GM12865 (cell line): ENCODE measurements around the gene TMED3.

Source experiments
- DNase-seq: peaks from one replicate; pipeline ENCODE4 v3.0.0; 2010; ENCODE audit warnings: low read depth
- H3K4me3 ChIP-seq: 2 replicates; pipeline ENCODE4 v1.5.1; 2011; ENCODE audit warnings: mild to moderate bottlenecking, low read depth, low read length, control low read depth
- TF ChIP-seq, protein P1 (sequence below): IDR thresholded peaks from 2 replicates; pipeline ENCODE4 v1.5.1; 2011; ENCODE audit warnings: low read length, control low read depth, low read depth, inconsistent platforms; ENCODE audit not compliant: insufficient read depth; ENCODE audit errors: missing control alignments

TMED3 gene

DNA sequence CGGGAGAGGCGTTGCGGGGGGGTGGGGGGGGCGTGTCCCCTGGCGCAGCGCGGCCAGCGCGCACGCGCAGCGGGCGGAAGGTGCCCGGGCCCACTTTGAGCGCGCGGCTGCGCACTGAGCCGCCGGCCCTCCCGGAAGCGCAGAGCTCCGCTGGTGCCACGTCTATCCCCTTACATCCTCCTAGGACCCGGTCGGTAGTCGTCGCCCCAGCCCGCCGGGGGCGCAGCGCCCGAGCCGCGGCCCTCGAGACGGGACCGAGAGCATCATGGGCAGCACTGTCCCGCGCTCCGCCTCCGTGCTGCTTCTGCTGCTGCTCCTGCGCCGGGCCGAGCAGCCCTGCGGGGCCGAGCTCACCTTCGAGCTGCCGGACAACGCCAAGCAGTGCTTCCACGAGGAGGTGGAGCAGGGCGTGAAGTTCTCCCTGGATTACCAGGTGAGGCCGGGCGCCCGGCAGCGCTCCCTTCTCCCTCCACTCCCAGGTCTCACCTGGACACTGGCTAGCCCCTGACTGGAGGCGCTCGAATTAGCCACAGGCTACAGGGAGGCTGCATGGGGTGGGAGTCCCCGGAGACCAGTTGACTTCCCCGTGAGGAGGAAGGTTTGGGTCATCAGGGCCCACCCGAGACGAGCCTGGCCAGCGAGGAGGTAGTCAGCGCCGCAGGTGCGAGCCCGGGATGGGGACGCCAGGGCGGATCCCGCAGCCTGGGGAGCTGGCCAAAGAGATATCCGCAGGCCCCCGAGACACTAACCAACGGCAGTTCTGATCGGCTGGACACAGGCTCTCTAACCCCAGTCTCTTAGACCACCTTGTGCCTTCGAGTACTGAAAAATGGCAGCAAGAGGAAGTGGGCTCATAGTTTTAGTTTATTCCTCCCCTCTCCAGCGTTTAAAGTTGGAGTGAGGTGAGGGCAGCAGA is at the start of gene TMED3:
Gene TMED3 (plus strand): TSS at position 128 of the 916 bp plus-strand sequence. CDS start 138 bp downstream, at position 266.
- peak within 1 kb of the TSS; percentile 76 for H3K4me3 ChIP-seq
- TF ChIP-seq, protein P1, sequence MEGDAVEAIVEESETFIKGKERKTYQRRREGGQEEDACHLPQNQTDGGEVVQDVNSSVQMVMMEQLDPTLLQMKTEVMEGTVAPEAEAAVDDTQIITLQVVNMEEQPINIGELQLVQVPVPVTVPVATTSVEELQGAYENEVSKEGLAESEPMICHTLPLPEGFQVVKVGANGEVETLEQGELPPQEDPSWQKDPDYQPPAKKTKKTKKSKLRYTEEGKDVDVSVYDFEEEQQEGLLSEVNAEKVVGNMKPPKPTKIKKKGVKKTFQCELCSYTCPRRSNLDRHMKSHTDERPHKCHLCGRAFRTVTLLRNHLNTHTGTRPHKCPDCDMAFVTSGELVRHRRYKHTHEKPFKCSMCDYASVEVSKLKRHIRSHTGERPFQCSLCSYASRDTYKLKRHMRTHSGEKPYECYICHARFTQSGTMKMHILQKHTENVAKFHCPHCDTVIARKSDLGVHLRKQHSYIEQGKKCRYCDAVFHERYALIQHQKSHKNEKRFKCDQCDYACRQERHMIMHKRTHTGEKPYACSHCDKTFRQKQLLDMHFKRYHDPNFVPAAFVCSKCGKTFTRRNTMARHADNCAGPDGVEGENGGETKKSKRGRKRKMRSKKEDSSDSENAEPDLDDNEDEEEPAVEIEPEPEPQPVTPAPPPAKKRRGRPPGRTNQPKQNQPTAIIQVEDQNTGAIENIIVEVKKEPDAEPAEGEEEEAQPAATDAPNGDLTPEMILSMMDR: peak; percentile 35
- peak; percentile 95 for DNase-seq

DNA sequence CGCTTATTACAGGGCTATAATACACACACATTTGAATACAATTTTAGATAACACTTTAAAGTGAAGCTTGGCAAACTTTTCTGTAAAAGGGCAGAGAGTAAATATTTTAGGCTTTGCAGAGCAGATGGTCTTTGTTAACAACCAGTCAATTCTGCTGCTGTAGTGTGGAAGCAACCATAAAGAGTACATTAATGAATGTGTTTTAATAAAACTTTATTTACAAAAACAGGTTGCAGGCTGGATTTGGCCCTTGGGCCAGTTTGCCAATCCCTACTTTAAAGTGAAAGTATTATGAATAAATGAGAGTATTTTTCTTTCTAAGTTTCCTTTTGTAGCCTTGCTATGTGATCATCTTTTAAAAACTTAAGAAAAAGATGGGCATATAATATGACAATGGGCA is 49.1 kb upstream of the TMED3 start:
- no peak overlapping the region for H3K4me3 ChIP-seq
- TF ChIP-seq, protein P1: no peak
- DNase-seq: no peak

DNA sequence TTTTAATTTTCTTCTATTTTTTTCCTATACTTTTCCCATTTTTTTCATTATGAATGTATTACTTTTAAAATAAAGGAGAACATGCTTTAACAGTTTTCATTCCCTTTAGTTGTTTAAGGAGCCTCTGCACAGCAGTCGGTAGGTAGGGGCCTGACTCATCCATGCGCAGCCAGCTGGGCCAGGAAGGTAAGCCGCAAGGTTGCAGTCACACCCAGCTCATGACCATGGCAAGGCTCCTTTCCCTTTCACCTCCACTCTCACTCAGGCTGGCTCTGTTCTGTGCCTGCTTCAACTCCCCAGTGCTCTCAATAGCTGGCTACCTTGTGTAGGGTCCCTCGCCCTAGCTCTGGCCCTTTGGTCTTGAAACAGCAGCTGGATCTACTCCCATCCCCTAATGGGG is 45.7 kb upstream of the TMED3 start:
- TF ChIP-seq, protein P1: no peak
- no peak for DNase-seq
- no peak overlapping the region for H3K4me3 ChIP-seq

DNA sequence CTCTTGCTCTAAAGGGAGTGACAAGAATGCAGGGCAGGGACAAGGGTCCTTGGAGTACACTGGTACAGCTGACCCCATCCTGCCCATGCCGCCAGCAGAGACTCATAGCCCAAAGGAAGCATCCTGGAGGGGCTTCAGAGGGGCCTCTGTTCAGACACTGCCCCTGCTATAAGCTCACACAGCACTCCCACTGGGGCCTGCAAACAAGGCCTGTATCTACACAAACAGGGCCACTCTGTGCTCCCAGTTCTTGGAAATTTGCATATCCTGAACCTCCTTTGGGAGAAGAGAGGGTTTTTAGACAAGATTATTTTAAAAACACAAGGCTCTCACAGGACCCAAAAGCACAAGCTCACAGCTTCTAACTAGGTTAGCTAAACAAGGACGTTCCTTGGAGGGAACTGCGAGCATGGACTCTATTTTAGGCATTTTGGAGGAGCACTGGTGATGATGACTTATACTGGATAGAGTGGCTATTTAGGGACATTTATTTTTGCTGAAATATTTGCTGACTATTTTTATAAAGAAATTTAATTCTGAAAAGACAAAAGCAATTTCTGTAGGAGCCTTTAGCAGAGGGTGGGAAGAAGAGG is 44.8 kb upstream of the TMED3 start:
- TF ChIP-seq, protein P1: no peak
- no peak for DNase-seq
- H3K4me3 ChIP-seq: no peak overlapping the region

DNA sequence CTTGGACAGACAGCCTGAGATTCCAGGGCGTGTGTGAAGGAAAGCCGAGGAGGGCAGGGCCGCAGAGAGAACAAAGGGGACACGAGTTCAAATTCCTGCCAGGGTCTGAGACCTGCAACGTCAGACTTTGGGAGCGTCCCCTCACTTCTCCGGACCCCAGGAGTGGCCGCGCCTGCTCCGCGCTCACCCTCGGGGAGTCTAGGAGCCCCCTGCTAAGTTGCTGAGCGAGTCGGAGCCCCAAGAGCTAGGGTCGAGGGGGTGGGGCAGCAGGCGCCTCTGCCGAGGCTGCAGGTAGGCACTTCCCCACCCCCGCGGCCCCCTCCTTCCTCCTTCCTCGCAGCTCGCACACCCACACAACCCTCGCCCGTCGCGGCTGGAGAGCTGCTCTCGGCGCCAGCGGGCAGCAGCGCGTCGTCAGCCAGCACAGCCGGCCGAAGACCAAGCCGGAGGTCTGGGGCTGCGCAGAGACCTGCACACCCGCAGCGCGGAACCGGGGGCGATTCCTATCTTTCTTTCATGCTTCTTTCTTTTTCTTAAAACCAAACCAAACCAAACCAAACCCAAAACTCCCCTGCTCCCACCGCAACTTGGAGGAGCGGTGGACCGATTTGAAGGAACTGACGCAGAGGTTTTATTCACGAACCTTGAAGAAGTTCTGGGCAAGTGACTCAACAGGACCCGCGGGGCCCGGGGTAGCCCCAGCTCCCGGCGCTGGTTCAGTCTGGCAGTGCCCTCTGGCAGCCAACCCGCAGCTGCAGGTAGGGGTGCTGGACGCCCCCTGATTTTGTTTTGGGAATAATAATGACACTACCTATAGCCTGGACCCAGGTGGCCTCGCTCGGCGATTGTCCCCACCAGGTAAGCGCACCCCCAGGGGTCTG is 28.3 kb upstream of the TMED3 start, which contains the start of gene ANKRD34C:
Gene ANKRD34C (plus strand): TSS at position 352 of the 881 bp plus-strand sequence. CDS start 10,563 bp downstream, outside the sequence.
- DNase-seq: no peak
- H3K4me3 ChIP-seq: no peak within 1 kb of the TSS

More for the DNA sequence above, 28.3 kb upstream of the TMED3 start, which contains the start of gene ANKRD34C:
- TF ChIP-seq, protein P1: no peak
